Kidney tubule cell (primary cell): Measurements from ENCODE around the gene PTPRD.

Source experiments
- DNase-seq: peaks from one replicate; pipeline ENCODE4 v3.0.0-alpha.2; 2018; ENCODE audit warnings: low spot score

Gene PTPRD

DNA sequence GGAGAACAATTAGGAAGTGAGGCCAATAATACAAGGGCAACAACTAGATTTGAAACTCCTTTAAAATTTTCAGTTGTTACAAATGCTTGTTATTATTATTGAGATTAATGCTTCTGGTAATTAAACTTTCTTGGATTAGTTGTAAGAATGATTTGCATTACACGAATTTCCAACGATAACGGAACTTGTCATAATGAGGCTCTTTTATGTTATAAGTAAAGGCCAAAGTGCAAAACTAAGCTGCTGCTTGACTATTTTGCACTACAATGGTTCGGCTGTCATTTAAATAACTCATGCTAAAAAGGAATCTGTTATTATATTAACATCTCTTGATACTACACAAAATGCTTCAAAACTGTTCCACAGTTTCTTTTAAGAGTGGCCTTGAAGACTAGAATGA is 1007.1 kb downstream of the PTPRD start:
- DNase-seq: no peak

- DNase-seq: no peak
Measured at GRCh38 chr9:9603345-9603744, 1009.5 kb downstream of the PTPRD start.

GRCh38 chr9:9598723-9599122 is 1014.1 kb downstream of the PTPRD start:
- no peak for DNase-seq

DNA sequence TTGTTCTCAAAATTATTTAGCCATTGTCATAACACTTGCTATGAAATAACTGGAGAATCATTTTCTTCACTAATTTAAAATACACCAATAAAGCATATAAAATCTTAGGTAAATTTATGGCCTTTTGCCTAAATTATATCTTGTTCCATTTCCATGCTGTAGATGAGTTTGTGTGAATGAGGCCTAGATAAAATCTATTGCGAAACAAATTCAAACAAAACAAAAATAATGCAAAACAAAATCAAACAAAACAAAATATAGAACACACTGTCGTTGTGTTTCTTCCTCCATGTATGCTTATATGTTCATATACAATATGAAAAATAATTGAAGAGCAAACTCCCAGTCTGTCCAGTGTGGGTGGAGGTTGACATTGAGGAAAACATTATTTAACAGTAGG is 1020.7 kb downstream of the PTPRD start:
- DNase-seq: no peak

DNA sequence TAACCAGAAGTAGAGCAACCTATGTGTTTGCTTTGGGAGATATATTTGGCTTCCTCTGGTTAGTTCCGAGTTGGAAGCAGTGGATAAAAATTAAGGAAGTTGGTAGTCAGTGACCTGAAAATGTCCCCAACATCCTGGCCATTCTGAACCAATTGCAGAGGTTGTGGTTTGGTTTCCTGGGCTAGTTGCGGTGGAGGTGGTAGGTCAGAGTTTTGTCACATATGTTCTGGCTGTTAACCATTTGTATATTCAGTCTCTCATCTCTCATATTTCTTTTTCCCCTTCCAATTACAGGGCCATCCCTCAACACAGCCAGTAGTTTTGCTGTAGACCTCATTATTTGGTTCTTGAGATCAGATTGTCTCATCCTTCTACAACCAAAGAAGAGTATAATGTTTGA is 1026.9 kb downstream of the PTPRD start:
- no peak for DNase-seq

- DNase-seq: no peak
Measured at GRCh38 chr9:9574080-9574479, 1038.7 kb downstream of the PTPRD start.

- no peak for DNase-seq
Measured at GRCh38 chr9:9565700-9566099, 1047.1 kb downstream of the PTPRD start.

DNA sequence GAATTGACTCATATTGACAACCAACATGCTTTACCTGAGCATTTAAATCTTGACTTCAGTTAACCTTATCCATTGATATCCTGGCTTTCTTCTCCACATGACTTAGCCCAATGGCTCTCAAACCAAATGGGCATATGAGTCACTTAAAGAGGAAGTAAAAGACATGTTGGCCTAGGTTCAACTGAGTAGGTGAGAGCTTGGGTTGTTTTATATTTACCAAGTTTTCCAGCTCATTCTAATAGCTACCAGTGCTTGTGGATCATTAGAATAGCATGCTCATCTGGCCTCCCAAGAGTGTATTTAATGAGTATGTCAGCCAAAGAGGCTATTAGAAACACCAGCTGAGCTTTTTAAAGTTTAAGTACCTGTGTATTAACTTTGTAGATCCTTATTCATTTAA is 1049.0 kb downstream of the PTPRD start:
- DNase-seq: peak; percentile 66

GRCh38 chr9:9560382-9561035 is 1052.3 kb downstream of the PTPRD start:
- DNase-seq: no peak

DNA sequence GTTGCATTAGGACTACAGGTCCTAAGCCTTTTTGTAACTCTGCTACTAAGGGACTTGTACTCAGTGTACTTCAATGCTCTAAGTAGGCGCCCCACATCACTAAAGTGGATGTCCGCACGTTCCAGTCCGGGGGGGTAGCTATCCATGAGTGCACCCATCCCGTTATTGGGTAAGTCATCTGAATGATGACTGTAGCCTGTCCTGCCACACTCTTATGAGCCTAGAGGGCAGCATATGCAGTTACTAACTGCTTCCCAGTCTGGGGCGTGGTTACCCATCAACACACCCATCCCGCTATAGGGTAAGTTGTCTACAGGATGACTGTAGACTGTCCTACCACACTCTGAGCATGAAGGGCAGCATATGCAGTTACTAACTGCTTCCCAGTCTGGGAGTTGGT is 1053.9 kb downstream of the PTPRD start:
- no peak for DNase-seq

DNA sequence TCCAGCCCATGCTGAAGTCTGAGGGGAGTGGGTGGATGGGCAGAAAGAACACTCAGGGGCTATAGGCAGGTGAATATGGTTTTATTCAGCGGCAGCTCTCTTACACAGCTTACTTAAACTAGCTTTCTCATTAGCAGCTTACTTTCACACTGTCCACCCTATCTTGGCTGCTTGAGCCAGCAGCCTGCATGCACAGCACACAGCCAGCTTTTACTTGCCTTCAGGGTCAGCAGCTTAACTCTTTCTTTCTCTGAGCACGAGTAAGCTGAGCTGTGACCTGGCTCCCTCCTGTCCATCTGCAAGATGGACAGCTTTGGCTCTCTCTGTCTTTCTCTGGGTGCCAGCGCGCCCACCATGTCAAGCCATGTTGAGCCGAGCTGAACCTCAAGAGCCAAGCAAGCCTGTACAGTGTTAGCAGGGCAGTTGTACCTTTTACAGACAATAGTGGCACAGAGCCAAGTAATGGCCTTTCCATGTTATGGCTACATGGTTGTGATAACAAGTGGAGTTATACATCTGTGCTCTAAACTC is 1054.9 kb downstream of the PTPRD start:
- DNase-seq: no peak

DNA sequence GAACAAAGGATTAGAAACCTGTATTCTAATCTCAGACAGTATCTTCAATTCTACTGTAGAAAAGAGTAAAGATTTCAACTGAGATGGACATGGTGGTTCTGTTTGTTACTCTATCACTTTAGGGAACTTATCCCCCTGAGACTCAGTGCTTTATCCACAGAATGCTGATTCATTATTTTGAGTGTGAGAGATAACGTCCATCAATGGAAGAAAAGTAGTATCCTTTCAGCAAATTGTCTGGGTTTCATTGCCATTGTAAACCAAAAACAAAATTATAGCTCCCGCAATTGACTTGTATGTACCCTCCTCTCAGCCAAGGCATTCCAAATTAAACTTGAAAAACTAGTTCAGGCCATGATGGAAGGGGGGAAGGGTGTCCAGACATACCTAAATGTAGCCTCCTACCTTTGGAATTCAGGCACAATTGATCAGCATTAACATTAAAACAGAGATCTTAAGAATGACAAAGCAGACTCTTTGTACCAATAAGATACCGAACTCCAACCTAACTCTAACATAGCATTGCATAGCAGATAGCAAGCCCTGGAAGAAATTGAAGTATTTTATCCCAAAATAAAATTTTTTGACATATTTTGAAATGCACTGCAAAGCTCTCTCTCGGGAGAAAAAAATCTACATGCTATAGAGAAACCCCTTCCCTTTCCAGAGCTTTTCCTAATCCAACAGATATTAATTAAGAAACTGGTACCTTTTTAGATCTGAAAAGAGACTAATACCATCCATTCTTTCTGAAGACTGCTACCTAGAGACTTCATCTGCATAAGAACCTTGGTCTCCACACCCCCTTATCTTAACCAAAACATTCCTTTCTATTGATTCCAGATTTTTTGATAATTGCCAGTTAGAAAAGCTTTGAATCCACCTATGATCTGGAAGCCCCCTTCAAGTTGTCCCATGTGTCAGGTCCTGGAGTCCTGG is 1055.7 kb downstream of the PTPRD start:
- no peak for DNase-seq

GRCh38 chr9:9552665-9553064 is 1060.1 kb downstream of the PTPRD start:
- no peak for DNase-seq

- no peak for DNase-seq
Measured at GRCh38 chr9:9538766-9539165, 1074.0 kb downstream of the PTPRD start.

GRCh38 chr9:9538356-9538755 is 1074.4 kb downstream of the PTPRD start:
- DNase-seq: no peak

DNA sequence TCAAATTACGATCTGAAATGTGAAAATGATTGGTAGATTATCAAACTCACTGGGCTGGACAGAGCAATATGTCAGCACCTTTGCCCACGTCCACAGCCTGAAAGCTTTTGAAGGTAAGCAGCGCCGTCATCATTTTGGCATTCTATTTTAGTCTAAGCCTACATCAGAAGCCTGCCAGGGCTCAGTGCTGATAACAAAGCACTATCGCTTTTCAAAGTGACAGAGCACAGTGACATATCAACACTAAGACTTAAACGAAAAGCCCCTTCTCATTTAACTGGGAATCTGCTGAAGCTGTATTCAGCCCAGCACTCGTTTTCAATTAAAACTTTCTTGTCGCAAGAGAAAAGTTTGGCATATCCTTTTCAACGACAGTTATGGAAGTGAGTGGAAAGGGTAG is 1076.3 kb downstream of the PTPRD start:
- DNase-seq: no peak

GRCh38 chr9:9523476-9524139 is 1089.2 kb downstream of the PTPRD start:
- DNase-seq: peak; percentile 9

- no peak for DNase-seq
Measured at GRCh38 chr9:9522406-9522805, 1090.4 kb downstream of the PTPRD start.

DNA sequence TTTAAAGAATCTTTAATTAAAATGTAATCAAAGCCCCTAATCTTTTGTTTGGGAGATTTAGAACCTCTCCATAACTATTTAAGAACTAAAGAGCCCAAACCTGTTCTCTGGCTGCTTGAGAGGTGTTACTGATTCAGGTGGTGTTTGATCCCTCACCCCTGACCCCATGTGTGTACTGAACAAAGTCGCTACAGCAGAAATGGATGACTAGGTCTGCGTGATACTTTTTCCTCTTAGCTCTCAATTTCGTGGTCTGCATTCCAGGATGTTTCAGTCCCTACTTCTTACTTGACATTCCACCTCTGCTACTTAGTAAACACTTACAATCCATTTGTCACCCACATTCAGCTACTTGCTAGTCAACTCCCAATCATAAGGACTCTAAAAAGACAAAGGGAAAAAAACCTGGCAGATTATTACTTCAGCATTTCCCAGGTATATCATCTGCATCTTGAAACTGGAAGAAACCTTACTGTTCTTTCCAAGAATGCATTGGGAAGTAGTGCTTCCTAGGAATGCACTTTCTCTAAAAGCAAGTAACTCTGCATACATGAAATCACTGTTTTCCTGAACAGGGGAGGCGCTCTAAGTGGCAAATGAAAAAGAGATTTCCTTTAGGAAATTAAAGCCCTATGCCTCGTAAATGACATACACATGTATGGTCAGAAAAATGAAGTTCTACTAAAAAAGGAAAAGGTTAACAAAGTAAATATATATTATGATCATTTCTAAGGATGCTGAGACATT is 1091.6 kb downstream of the PTPRD start:
- DNase-seq: peak; percentile 33

- DNase-seq: no peak
Measured at GRCh38 chr9:9504869-9505268, 1107.9 kb downstream of the PTPRD start.

DNA sequence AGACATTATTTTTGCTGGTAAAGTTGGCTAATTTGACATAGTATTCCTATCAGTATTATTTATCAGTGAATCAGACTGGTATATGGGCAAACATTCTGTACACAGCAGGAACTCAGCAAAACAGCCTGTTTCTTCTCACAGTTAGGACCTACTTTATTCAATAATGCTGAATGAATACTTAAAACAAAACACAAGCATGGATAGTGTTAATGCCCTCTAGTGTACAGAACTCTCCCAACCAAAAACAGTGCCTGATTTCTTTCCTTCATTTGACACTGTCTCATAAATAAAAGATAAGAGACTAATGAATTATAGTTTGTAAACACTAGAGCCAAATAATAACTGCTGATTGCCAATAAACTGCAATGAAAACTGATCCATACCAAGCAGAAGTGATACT is 1113.3 kb downstream of the PTPRD start:
- DNase-seq: no peak

DNA sequence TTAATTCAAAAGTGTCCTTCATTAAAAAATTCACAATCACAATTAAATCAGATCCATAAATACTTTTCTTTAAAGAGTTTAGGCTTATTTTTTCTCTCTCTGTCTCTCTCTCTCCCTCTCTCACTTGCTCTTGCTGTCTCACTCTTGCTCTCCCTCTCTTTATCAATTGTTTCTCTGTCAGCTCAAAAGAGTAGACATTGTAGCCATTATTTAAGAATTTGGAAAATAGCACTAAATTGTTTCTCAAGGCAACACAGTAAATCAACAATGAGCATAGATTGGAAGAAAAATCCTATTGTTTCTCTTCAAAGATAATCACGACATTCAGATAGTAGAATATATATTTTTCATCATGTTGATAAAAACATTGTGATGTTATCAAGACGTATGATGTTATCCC is 1114.0 kb downstream of the PTPRD start:
- DNase-seq: no peak
